ENCODE data around the gene SNRNP70.
"Not testable (repeated sequence)": the region's sequence is repeated elsewhere in the genome, so short reads cannot be mapped to it uniquely, and the experiment has no call there.

SNRNP70 gene, protein sequence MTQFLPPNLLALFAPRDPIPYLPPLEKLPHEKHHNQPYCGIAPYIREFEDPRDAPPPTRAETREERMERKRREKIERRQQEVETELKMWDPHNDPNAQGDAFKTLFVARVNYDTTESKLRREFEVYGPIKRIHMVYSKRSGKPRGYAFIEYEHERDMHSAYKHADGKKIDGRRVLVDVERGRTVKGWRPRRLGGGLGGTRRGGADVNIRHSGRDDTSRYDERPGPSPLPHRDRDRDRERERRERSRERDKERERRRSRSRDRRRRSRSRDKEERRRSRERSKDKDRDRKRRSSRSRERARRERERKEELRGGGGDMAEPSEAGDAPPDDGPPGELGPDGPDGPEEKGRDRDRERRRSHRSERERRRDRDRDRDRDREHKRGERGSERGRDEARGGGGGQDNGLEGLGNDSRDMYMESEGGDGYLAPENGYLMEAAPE

DNA sequence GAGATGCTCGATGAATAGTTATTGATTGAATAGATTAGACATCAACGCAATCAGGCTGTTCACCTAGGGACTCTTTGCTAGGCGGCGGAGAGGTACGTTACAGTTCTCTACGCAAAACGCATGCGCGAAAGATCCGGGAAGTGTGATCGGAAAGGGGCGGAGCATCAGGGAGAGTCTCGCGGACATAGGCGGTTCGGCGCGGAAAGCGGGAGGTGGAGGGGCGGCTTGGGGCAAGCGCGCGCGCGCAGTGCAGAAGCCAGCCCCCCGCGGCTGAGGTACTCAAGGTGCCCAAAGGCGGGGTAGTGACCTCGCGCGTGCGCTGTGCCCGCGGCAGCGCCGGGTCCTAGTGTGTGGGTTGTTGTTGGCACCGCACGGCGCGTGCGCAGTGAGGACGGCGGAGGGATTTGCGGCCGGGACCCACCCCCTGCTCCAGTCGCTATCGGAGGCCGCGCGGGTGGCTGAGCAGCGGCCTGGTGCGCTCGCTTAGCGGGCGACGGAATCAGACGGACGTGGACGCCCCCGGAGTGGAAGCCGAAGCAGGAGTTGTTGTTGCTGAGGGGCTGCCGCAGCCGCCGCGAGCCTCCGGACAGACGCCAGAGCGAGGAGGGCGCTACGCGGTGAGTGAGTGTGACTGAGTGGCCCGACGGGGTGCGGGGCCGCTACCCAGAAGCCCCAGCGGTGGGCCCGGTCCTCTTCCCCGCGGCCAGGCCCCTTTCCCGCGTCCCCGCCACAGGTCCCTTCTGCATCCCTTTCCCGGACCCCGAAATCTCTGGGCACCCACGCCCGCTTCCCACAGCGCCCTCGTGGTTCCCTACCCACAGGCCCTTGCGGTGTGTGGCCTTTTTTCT, at the start of gene SNRNP70:
SNRNP70 (plus strand) TSS at position 432 of the 848 bp plus-strand sequence. CDS start 964 bp downstream, outside the sequence.
- no peak for TF ChIP-seq CTCF (conservative IDR thresholded peaks at IDR 0.05; ENCODE audit: low read depth, low read length)
- peak within 1 kb of the TSS; percentile 92 for H3K4me3 ChIP-seq (ENCODE audit: low read length)

GRCh38 chr19:49036815-49037214, 48.4 kb upstream of the SNRNP70 start, which contains the start of gene CGB1:
Gene CGB1 (minus strand): TSS chr19:49036895. CDS start chr19:49036711, 184 bp downstream.
- not testable (repeated sequence) for H3K4me3 ChIP-seq (ENCODE audit: low read length); DNase-seq (ENCODE audit: low read depth)
- peak; percentile 52 for TF ChIP-seq CTCF (conservative IDR thresholded peaks at IDR 0.05; ENCODE audit: low read depth, low read length)

More for the DNA sequence above, at the start of gene SNRNP70:
- DNase-seq (ENCODE audit: low read depth), result peak; percentile 98

GRCh38 chr19:49038111-49038510, 47.1 kb upstream of the SNRNP70 start:
- H3K4me3 ChIP-seq (ENCODE audit: low read length); DNase-seq (ENCODE audit: low read depth): not testable (repeated sequence)

DNA sequence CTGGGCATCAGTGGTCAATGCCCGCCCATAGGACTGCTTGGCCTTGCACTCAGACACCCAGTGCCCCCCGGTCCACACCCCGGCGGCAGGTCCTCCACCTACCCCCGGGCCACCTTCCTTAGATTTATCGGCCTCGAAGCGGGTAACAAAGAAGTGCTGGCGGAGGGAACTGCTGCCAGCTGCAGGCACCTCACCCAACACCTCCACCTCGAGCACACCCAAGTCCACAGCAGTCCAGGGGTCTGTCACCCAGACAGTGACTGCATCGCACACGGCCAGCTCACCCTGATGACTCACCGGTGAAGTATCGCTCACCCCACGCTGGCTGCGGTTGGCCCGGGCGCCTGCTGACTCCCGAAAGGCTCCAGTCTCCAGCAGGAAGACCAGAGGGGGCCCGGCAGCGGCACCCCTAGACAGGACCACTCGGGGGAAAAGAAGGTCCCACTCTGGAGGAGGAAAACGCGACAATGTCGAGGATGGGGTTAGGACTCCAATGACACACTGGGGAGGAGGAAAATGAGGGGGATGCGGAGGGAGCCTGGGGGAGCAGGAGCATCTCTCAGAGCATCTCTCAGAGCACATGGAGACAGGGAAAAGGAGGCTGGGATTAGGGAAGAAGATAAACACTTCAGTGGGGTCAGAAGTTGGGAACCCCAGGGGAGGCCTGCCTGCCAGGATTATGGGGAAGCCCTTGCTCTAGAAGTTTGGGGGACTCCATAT, 46.5 kb upstream of the SNRNP70 start:
- DNase-seq (ENCODE audit: low read depth); H3K4me3 ChIP-seq (ENCODE audit: low read length): not testable (repeated sequence)

DNA sequence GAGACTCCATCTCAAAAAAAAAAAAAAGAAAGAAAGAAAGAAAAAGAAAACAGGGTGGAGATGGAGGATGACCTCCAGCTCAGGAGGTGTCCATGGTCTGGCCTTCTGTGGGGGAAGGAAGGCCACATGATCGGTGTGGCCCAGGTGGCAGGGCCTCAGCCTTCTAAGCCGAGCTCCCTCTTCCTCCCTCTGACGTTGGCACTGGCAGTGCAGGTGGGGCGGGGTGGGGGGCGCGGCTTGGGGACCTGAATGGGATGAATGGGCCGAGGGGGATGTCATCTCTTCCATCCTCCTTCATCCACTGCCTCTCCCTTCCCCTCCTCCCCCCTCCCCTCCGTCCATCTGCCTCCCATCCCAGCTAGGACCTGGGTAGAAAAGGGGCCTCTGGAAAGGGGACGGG, 45.5 kb upstream of the SNRNP70 start:
- DNase-seq (ENCODE audit: low read depth); H3K4me3 ChIP-seq (ENCODE audit: low read length): not testable (repeated sequence)

- no peak for TF ChIP-seq CTCF (conservative IDR thresholded peaks at IDR 0.05; ENCODE audit: low read depth, low read length)
- no peak overlapping the region for H3K4me3 ChIP-seq (ENCODE audit: low read length)
- DNase-seq (ENCODE audit: low read depth), result no peak
Measured at GRCh38 chr19:49042177-49042576, 43.1 kb upstream of the SNRNP70 start.

DNA sequence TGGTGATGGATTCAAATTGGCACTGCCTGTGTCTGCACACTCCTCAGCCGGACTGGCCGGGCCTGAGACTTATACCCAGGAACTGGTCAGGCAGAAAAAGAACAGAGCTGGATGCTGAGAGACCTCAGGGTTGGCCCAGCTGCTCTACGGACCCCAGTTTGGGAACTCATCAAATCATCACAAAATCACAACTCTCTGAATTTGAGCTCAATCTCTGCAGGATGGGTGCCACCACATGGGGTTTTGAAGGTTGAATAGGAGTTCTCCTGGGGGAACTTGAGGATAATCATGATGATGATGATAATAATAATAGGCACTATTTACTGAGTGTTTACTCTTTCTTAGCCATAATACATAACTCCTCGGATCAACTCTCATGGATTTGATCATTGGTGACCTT, 42.6 kb upstream of the SNRNP70 start:
- not testable (repeated sequence) for H3K4me3 ChIP-seq (ENCODE audit: low read length); DNase-seq (ENCODE audit: low read depth)

DNA sequence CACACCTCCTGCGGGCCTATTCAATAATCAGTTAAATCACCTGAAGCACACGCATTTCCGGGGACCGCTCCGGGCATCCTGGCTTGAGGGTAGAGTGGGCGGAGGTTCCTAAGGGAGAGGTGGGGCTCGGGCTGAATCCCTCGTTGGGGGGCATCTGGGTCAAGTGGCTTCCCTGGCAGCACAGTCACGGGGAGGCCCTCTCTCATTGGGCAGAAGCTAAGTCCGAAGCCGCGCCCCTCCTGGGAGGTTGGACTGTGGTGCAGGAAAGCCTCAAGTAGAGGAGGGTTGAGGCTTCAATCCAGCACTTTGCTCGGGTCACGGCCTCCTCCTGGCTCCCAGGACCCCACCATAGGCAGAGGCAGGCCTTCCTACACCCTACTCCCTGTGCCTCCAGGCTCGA, 41.7 kb upstream of the SNRNP70 start, which contains the start of gene CGB5:
CGB5 (plus strand) TSS at position 301 of the 400 bp plus-strand sequence. CDS start 362 bp downstream, outside the sequence.
- not testable (repeated sequence) for H3K4me3 ChIP-seq (ENCODE audit: low read length); DNase-seq (ENCODE audit: low read depth)

DNA sequence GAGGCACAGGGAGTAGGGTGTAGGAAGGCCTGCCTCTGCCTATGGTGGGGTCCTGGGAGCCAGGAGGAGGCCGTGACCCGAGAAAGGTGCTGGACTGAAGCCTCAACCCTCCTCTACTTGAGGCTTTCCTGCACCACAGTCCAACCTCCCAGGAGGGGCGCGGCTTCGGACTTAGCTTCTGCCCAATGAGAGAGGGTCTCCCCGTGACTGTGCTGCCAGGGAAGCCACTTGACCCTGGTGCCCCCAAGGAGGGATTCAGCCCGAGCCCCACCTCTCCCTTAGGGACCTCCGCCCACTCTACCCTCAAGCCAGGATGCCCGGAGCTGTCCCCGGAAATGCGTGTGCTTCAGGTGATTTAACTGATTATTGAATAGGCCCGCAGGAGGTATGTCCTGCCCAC, 36.2 kb upstream of the SNRNP70 start, which contains the start of gene CGB8:
CGB8 (minus strand) TSS at position 101 of the 400 bp plus-strand sequence. CDS start 372 bp downstream, outside the sequence.
- not testable (repeated sequence) for DNase-seq (ENCODE audit: low read depth)

DNA sequence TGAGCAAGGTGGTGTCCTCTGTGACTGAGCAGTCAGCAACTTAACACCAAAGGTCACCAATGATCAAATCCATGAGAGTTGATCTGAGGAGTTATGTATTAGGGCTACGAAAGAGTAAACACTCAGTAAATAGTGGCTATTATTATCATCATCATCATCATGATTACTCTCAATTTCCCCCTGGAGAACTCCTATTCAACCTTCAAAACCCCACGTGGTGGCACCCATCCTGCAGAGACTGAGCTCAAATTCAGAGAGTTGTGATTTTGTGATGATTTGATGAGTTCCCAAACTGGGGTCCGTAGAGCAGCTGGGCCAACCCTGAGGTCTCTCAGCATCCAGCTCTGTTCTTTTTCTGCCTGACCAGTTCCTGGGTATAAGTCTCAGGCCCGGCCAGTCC, 35.4 kb upstream of the SNRNP70 start:
- not testable (repeated sequence) for DNase-seq (ENCODE audit: low read depth)

More for the DNA sequence above, 36.2 kb upstream of the SNRNP70 start, which contains the start of gene CGB8:
- H3K4me3 ChIP-seq (ENCODE audit: low read length), result not testable (repeated sequence)

GRCh38 chr19:49050376-49051033, 34.7 kb upstream of the SNRNP70 start:
- not testable (repeated sequence) for H3K4me3 ChIP-seq (ENCODE audit: low read length)

More for the DNA sequence above, 35.4 kb upstream of the SNRNP70 start:
- not testable (repeated sequence) for H3K4me3 ChIP-seq (ENCODE audit: low read length)

More at GRCh38 chr19:49050376-49051033, 34.7 kb upstream of the SNRNP70 start:
- DNase-seq (ENCODE audit: low read depth), result not testable (repeated sequence)

Measured in retinal pigment epithelial cell (primary cell).